Keratinocyte (primary cell): ENCODE measurements around the gene PIH1D1. TPM values are rescaled to one million over a fixed set of nuclear protein-coding genes. Genes with fewer than 3 reads are reported as not detected.

ENCODE experiments used
- DNase-seq: peaks from one replicate; pipeline ENCODE4 v3.0.0-alpha.2; 2011; ENCODE audit warnings: low read depth, missing footprints, low spot score
- FAIRE-seq: peaks from 2 replicates; lab custom pipeline; 2011; peaks lifted over from hg19 to GRCh38; lab: Jason Lieb, UNC
- H2AFZ ChIP-seq: 2 replicates; pipeline ENCODE4 v1.6.0; 2012; ENCODE audit warnings: low read length, control low read depth, inconsistent platforms; ENCODE audit not compliant: control insufficient read depth
- H3K27ac ChIP-seq: 2 replicates; pipeline ENCODE4 v1.5.1; 2011; ENCODE audit warnings: low read length; ENCODE audit not compliant: control insufficient read depth, insufficient read depth
- H3K27me3 ChIP-seq: 3 replicates; pipeline ENCODE4 v1.6.0; 2011; ENCODE audit warnings: low read length; ENCODE audit not compliant: control insufficient read depth, insufficient read depth; ENCODE audit errors: extremely low read depth
- H3K36me3 ChIP-seq, 2 experiments: 2 replicates in 1 of 2; 3 replicates in 1 of 2; pipeline ENCODE4 v1.5.1; 2011; ENCODE audit warnings: low read length in 2 of 2, mild to moderate bottlenecking in 1 of 2; ENCODE audit not compliant: control insufficient read depth in 2 of 2, insufficient read depth in 2 of 2; ENCODE audit errors: extremely low read depth in 1 of 2
- H3K4me1 ChIP-seq: 3 replicates; pipeline ENCODE4 v1.5.1; 2011; ENCODE audit warnings: low read length; ENCODE audit not compliant: control insufficient read depth, insufficient read depth; ENCODE audit errors: extremely low read depth
- H3K4me2 ChIP-seq: 3 replicates; pipeline ENCODE4 v1.6.0; 2011; ENCODE audit warnings: low read depth, low read length; ENCODE audit not compliant: control insufficient read depth, insufficient read depth; ENCODE audit errors: extremely low read depth
- H3K4me3 ChIP-seq, 3 experiments: fragments of 200-600 bp in 1 of 3; sonication (generic) in 1 of 3; 2 replicates in 2 of 3; 3 replicates in 1 of 3; pipeline ENCODE4 v1.5.1; 2011 to 2016; ENCODE audit warnings: low read length in 3 of 3, mild to moderate bottlenecking in 3 of 3, control low read depth in 2 of 3, inconsistent platforms in 1 of 3, low read depth in 1 of 3, mixed read lengths in 1 of 3, mixed run types in 1 of 3, moderate library complexity in 1 of 3; ENCODE audit not compliant: control insufficient read depth in 2 of 3, insufficient read depth in 2 of 3; ENCODE audit errors: extremely low read depth in 1 of 3
- H3K79me2 ChIP-seq: 2 replicates; pipeline ENCODE4 v1.6.0; 2012; ENCODE audit warnings: low read length; ENCODE audit not compliant: control insufficient read depth, insufficient read depth
- H3K9ac ChIP-seq: 3 replicates; pipeline ENCODE4 v1.6.0; 2011; ENCODE audit warnings: low read length; ENCODE audit not compliant: control insufficient read depth, insufficient read depth; ENCODE audit errors: extremely low read depth
- H3K9me1 ChIP-seq: 3 replicates; pipeline ENCODE4 v1.6.0; 2011; ENCODE audit warnings: low read length; ENCODE audit not compliant: control insufficient read depth, insufficient read depth; ENCODE audit errors: extremely low read depth
- H3K9me3 ChIP-seq: 2 replicates; pipeline ENCODE4 v1.5.1; 2012; ENCODE audit warnings: low read depth, low read length; ENCODE audit not compliant: control insufficient read depth
- H4K20me1 ChIP-seq: 3 replicates; pipeline ENCODE4 v1.6.0; 2011; ENCODE audit warnings: low read length; ENCODE audit not compliant: control insufficient read depth, insufficient read depth; ENCODE audit errors: extremely low read depth
- CTCF ChIP-seq, 3 experiments: IDR thresholded peaks in 1 of 3; conservative IDR thresholded peaks in 1 of 3; optimal IDR thresholded peaks in 1 of 3; 2 replicates in 2 of 3; 3 replicates in 1 of 3; pipeline versions ENCODE3 to v1.5.1; 2011; ENCODE audit warnings: low read length in 3 of 3, mild to moderate bottlenecking in 3 of 3, moderate library complexity in 2 of 3, control low read depth in 1 of 3, inconsistent platforms in 1 of 3; ENCODE audit not compliant: insufficient read depth in 2 of 3; ENCODE audit errors: extremely low read depth in 1 of 3
- EZH2 ChIP-seq: IDR thresholded peaks from one replicate; pipeline ENCODE4 v1.6.1; 2012; ENCODE audit warnings: inconsistent platforms, mild to moderate bottlenecking, low read length, moderate library complexity
- dilution Hi-C: fragments of 300-500 bp; cut with MboI; formaldehyde crosslinking; loops from one replicate; pipeline ENCODE4 v1.7.0; 2020; ENCODE audit warnings: low sequenced_read_pairs; ENCODE audit not compliant: extremely low pct_ligation_motif_present
- polyA plus RNA-seq, 5 experiments: library from polyadenylated mRNA; depleted of rRNA in 3 of 5; stranded (reverse) in 3 of 5; stranded (forward) in 1 of 5; unstranded in 1 of 5; fragments of >200 nt; gene quantifications; 1 replicate in 1 of 5; 2 replicates in 3 of 5; 3 replicates in 1 of 5; pipeline versions ENCODE4 v1.2.1 to v1.2.3, GENCODE V29; 2011 to 2012; ENCODE audit warnings: missing spikeins in 2 of 5, low read depth in 1 of 5, low replicate concordance in 1 of 5

Gene PIH1D1
- polyA plus RNA-seq, 1 donor (not counting 4 experiments of a cell fraction or from before 2014, with no cell fraction given): 37.8 TPM

GRCh38 chr19:49430172-49430677, 21.4 kb downstream of the PIH1D1 start:
- Histone ChIP-seq H3K4me1 (peaks cover 7% of the 10 kb centered on the region), H3K9me3 (no peaks in the 10 kb centered on the region), H3K9ac (no peak overlapping the region), H3K27me3 (peaks cover 92% of the 10 kb centered on the region), H3K36me3 (no peaks in the 10 kb centered on the region), H4K20me1 (no peaks in the 10 kb centered on the region), H2AFZ (no peak overlapping the region), H3K4me2 (no peak overlapping the region), H3K27ac (no peak overlapping the region), H3K4me3 (no peak overlapping the region), H3K79me2 (no peaks in the 10 kb centered on the region), H3K9me1 (no peaks in the 10 kb centered on the region)
- FAIRE-seq (no peak), DNase-seq (no peak)
- dilution Hi-C loops: no loop called here
- TF ChIP-seq EZH2 (no peak), CTCF (optimal IDR thresholded peaks at IDR 0.05 in 1 of 3, IDR thresholded peaks at IDR 0.05 in 1 of 3, conservative IDR thresholded peaks at IDR 0.05 in 1 of 3; ENCODE audit: extremely low read depth in 1 of 3, insufficient read depth in 2 of 3, low read length in 3 of 3) (no peak)

- peaks cover 92% of the 10 kb centered on the region for H3K27me3 ChIP-seq
Measured at GRCh38 chr19:49428547-49429451, 22.8 kb downstream of the PIH1D1 start.

More at GRCh38 chr19:49428547-49429451, 22.8 kb downstream of the PIH1D1 start:
- no peak overlapping the region for H3K27ac ChIP-seq
- DNase-seq (no peak), FAIRE-seq (no peak)
- H3K9ac ChIP-seq: no peak overlapping the region
- dilution Hi-C loops: no loop called here
- no peak overlapping the region for H3K4me3 ChIP-seq
- TF ChIP-seq CTCF (optimal IDR thresholded peaks at IDR 0.05 in 1 of 3, IDR thresholded peaks at IDR 0.05 in 1 of 3, conservative IDR thresholded peaks at IDR 0.05 in 1 of 3; ENCODE audit: extremely low read depth in 1 of 3, insufficient read depth in 2 of 3, low read length in 3 of 3) (no peak), EZH2 (no peak)
- peak overlapping the region; percentile 83 for H3K4me2 ChIP-seq
- H3K36me3 ChIP-seq: no peaks in the 10 kb centered on the region
- no peaks in the 10 kb centered on the region for H3K79me2 ChIP-seq
- no peaks in the 10 kb centered on the region for H3K9me1 ChIP-seq
- H3K9me3 ChIP-seq: no peaks in the 10 kb centered on the region
- H2AFZ ChIP-seq: no peak overlapping the region
- H3K4me1 ChIP-seq: peaks cover 7% of the 10 kb centered on the region
- H4K20me1 ChIP-seq: no peaks in the 10 kb centered on the region
